KMS-11 (cell line): Measurements from ENCODE around the gene ELP6.

Experiments used
- H2AFZ ChIP-seq: fragments of 200-600 bp; sonication (generic); 2 replicates; pipeline ENCODE4 v1.6.1; 2016; ENCODE audit warnings: antibody characterized with exemption, mixed run types, low read depth
- H3K27ac ChIP-seq: fragments of 200-600 bp; sonication (generic); 2 replicates; pipeline ENCODE4 v1.6.1; 2016; ENCODE audit warnings: mild to moderate bottlenecking, mixed run types
- H3K27me3 ChIP-seq: fragments of 200-600 bp; sonication (generic); 2 replicates; pipeline ENCODE4 v1.6.1; 2017; ENCODE audit warnings: mild to moderate bottlenecking, low read depth, mixed run types, moderate library complexity; ENCODE audit not compliant: insufficient read depth
- H3K36me3 ChIP-seq: fragments of 200-600 bp; sonication (generic); 2 replicates; pipeline ENCODE4 v1.6.1; 2017; ENCODE audit warnings: mild to moderate bottlenecking, mixed run types; ENCODE audit not compliant: insufficient read depth
- H3K4me1 ChIP-seq: fragments of 200-600 bp; sonication (generic); 2 replicates; pipeline ENCODE4 v1.6.1; 2016; ENCODE audit warnings: mild to moderate bottlenecking, low read depth, mixed run types; ENCODE audit not compliant: poor library complexity, severe bottlenecking
- H3K4me2 ChIP-seq: fragments of 200-600 bp; sonication (generic); 2 replicates; pipeline ENCODE4 v1.7.0; 2016; ENCODE audit warnings: mild to moderate bottlenecking, mixed run types
- H3K4me3 ChIP-seq: fragments of 200-600 bp; sonication (generic); IDR thresholded peaks from 2 replicates; pipeline ENCODE4 v1.6.1; 2017; ENCODE audit warnings: low read depth, low read length, mixed read lengths; ENCODE audit not compliant: insufficient read depth
- H3K79me2 ChIP-seq: fragments of 200-600 bp; sonication (generic); 2 replicates; pipeline ENCODE4 v1.6.1; 2016; ENCODE audit warnings: low read depth, mixed run types; ENCODE audit not compliant: insufficient read depth
- H3K9ac ChIP-seq: fragments of 200-600 bp; sonication (generic); 2 replicates; pipeline ENCODE4 v1.6.1; 2016; ENCODE audit warnings: mild to moderate bottlenecking, mixed run types
- H4K20me1 ChIP-seq: fragments of 200-600 bp; sonication (generic); 2 replicates; pipeline ENCODE4 v1.6.1; 2016; ENCODE audit warnings: mild to moderate bottlenecking, mixed run types; ENCODE audit not compliant: insufficient read depth
- TF ChIP-seq, protein P1 (sequence below): fragments of 200-600 bp; sonication (generic); conservative IDR thresholded peaks from 2 replicates; pipeline ENCODE4 v1.6.1; 2017; ENCODE audit warnings: low read depth, mild to moderate bottlenecking, antibody characterized with exemption, low read length, moderate library complexity, mixed read lengths

The ELP6 gene

DNA sequence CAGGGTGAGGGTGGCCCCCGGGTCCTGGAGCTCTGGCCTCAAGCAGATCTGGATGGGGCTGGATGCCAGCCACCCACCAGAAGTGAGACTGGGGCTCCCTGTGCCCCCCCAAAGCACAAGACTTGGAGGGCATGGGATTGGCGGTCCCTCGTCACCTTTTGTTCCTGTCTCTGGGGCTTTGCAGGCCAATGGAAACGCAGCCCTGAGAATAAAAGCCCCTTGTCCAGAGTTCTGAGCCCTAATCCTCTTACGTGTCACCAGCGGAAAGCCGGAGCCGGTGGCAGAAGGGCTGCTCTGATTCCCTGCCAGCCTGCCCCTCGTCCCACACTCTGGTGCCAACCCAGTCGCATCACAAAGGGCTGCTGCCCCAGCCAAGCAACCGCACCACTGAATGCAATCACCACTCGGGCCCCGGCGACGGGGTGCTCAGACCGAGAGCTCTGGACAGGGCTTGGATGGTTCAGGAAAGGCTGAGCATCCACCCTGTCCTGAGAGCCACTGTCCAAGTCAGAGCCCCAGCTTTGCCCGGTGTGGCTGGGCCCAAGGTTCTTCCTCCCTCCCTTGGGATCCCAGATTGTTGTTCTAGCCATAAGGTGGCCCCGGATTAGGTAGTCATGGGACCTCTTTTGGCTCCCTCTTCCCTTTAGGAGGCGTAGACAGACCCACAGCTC is 22.8 kb upstream of the ELP6 start:
- Histone ChIP-seq H3K36me3 (no peaks in the 10 kb centered on the region), H3K27me3 (no peaks in the 10 kb centered on the region), H3K4me2 (no peak overlapping the region), H4K20me1 (no peaks in the 10 kb centered on the region), H3K79me2 (no peaks in the 10 kb centered on the region), H2AFZ (no peak overlapping the region), H3K4me1 (no peaks in the 10 kb centered on the region), H3K9ac (no peak overlapping the region), H3K27ac (no peak overlapping the region), H3K4me3 (no peak overlapping the region)
- TF ChIP-seq, protein P1, sequence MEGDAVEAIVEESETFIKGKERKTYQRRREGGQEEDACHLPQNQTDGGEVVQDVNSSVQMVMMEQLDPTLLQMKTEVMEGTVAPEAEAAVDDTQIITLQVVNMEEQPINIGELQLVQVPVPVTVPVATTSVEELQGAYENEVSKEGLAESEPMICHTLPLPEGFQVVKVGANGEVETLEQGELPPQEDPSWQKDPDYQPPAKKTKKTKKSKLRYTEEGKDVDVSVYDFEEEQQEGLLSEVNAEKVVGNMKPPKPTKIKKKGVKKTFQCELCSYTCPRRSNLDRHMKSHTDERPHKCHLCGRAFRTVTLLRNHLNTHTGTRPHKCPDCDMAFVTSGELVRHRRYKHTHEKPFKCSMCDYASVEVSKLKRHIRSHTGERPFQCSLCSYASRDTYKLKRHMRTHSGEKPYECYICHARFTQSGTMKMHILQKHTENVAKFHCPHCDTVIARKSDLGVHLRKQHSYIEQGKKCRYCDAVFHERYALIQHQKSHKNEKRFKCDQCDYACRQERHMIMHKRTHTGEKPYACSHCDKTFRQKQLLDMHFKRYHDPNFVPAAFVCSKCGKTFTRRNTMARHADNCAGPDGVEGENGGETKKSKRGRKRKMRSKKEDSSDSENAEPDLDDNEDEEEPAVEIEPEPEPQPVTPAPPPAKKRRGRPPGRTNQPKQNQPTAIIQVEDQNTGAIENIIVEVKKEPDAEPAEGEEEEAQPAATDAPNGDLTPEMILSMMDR, result no peak

DNA sequence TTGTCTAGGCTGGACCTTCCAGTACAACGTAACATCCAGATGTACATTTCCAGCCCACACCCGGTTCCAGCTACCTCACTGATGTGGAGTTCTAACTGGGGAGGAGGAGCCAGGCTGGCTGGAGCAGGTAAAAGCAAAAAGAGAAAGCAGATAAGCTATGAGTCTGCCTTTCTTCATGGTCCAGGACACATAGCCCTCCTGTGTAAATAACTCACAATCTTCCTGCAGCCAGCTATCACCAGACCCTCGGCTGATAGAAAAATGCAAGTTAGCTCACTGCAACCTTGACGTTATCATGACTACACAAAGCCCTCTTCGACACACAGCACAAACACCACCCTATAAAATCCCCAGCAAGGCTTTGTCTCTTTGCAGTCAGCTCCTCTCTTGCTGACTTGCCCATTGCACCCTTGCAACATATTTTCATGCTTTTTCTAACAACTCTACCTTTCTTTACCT is 20.5 kb upstream of the ELP6 start:
- Histone ChIP-seq H3K36me3 (no peaks in the 10 kb centered on the region), H4K20me1 (no peaks in the 10 kb centered on the region), H3K27ac (no peak overlapping the region), H3K27me3 (no peaks in the 10 kb centered on the region), H3K4me3 (no peak overlapping the region), H3K4me1 (no peaks in the 10 kb centered on the region), H3K4me2 (no peak overlapping the region), H3K9ac (no peak overlapping the region), H3K79me2 (no peaks in the 10 kb centered on the region), H2AFZ (no peak overlapping the region)
- TF ChIP-seq, protein P1, result no peak

DNA sequence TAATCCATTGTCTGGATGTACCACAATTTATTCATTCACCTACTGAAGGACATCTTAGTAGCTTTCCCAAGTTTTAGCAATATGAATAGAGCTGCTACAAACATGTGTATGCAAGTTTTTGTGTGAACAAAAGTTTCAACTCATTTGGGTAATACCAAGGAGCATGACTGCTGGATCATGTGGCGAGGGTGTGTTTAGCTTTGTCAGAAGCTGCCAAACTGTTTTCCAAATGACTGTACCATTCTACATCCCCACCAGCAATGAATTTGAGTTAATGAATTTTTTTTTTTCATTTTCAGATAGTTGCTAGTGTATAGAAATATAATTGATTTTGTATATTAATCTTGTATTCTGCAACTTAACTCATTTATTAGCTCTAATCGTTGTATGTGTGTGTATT is 20.0 kb upstream of the ELP6 start:
- Histone ChIP-seq H3K27me3 (no peaks in the 10 kb centered on the region), H3K4me3 (no peak overlapping the region), H3K27ac (no peak overlapping the region), H3K36me3 (no peaks in the 10 kb centered on the region), H3K79me2 (no peaks in the 10 kb centered on the region), H3K4me1 (no peaks in the 10 kb centered on the region), H3K4me2 (no peak overlapping the region), H3K9ac (no peak overlapping the region), H2AFZ (no peak overlapping the region), H4K20me1 (no peaks in the 10 kb centered on the region)
- TF ChIP-seq, protein P1, result no peak

DNA sequence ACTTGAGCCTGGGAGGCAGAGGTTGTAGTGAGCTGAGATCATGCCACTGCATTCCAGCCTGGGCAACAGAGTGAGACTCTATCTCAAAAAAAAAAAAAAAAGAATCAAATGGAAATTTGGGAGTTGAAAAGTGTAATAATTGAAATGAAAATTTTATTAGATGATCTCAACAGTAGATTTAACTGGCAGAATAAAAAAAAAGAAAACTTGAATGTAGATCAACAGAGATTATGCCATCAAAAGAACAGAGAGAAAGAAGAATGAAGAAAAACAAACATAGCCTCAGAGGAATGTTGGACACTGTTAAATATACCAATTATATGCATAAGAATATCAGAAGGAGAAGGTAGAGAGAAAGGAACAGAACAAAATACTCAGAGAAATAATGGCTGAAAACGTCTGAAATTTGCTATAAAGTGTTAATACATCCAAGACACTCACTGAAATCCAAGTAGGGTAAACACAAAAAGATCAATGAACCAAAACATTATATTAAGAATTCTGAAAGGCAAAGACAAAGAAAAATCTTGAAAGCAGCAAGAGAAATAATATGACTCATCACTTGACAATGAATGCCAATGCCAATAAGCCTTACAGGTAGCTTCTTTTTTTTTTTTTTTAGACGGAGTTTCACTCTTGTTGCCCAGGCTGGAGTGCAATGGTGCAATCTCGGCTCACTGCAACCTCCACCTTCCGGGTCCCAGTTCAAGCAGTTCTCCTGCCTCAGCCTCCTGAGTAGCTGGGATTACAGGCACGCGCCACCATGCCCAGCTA is 14.6 kb upstream of the ELP6 start:
- Histone ChIP-seq H3K4me1 (no peaks in the 10 kb centered on the region), H3K79me2 (no peaks in the 10 kb centered on the region), H4K20me1 (no peaks in the 10 kb centered on the region), H3K4me3 (no peak overlapping the region), H3K27me3 (no peaks in the 10 kb centered on the region), H3K27ac (no peak overlapping the region), H3K36me3 (no peaks in the 10 kb centered on the region), H2AFZ (no peak overlapping the region), H3K4me2 (no peak overlapping the region), H3K9ac (no peak overlapping the region)
- TF ChIP-seq, protein P1, result no peak
